ENCODE results near the gene TIMP3.

The TIMP3 gene

DNA sequence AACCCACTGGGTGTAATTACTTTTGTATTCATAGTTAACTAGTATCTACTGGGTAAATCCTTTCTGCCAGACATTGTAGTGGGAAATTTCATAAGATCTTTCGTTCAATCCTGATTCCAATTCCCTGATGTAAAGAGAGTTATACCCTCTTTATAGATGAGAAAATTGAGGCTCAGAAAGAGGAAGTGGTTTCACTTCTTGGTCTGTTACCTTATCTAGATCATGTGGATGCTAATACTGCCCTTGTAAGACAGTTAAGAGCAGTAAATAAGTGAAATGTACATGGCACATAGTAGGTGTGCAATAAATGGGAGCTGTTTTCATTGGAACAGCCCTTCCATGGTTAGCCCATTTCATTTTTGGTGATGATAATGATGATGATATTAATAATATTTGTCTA lies 46.7 kb downstream of the TIMP3 start:
- Histone ChIP-seq H3K18ac (ENCODE audit: low read depth in 1 of 2, low read length in 2 of 2) (no peak overlapping the region), H3K4ac (ENCODE audit: low read depth in 1 of 2, low read length in 2 of 2) (no peak overlapping the region), H3K4me3 (ENCODE audit: insufficient read depth in 1 of 2, low read depth in 1 of 2, low read length in 2 of 2) (no peak overlapping the region), H3K79me1 (replicated peaks; ENCODE audit: low read length, poor library complexity, severe bottlenecking) (no peaks in the 10 kb centered on the region), H3K36me3 (ENCODE audit: control insufficient read depth in 1 of 2, insufficient read depth in 2 of 2, low read depth in 1 of 2, low read length in 2 of 2) (peaks cover 0 to 76% of the 10 kb centered on the region in 2 experiments), H3K4me2 (ENCODE audit: low read length, poor library complexity, severe bottlenecking) (no peak overlapping the region), H2AFZ (ENCODE audit: low read depth, low read length) (no peak overlapping the region), H3K23ac (ENCODE audit: low read length in 2 of 2) (no peak overlapping the region), H3K9me3 (ENCODE audit: control insufficient read depth, low read length) (no peaks in the 10 kb centered on the region), H2AK5ac (ENCODE audit: low read length, severe bottlenecking) (no peak overlapping the region), H3K4me1 (ENCODE audit: control insufficient read depth, insufficient read depth, low read depth, low read length) (no peaks in the 10 kb centered on the region), H3K27ac (ENCODE audit: low read length, poor library complexity, severe bottlenecking) (no peak overlapping the region), H2BK12ac (ENCODE audit: low read length in 2 of 2) (no peak overlapping the region), H4K91ac (ENCODE audit: low read length) (no peak overlapping the region), H4K8ac (ENCODE audit: low read length) (no peak overlapping the region), H2BK5ac (ENCODE audit: low read depth, low read length, poor library complexity, severe bottlenecking) (no peak overlapping the region), H3K9ac (ENCODE audit: low read length) (no peak overlapping the region), H3K27me3 (ENCODE audit: control insufficient read depth in 1 of 2, insufficient read depth in 1 of 2, low read length in 2 of 2) (no peaks in the 10 kb centered on the region), H2BK120ac (ENCODE audit: low read depth, low read length) (no peak overlapping the region), H2BK15ac (ENCODE audit: low read depth, poor library complexity, severe bottlenecking) (no peak overlapping the region), H3K14ac (ENCODE audit: low read length in 2 of 2) (no peak overlapping the region)
- DNase-seq: no peak
- no CpG with 5 or more reads among the region's 1 CpG for WGBS

DNA sequence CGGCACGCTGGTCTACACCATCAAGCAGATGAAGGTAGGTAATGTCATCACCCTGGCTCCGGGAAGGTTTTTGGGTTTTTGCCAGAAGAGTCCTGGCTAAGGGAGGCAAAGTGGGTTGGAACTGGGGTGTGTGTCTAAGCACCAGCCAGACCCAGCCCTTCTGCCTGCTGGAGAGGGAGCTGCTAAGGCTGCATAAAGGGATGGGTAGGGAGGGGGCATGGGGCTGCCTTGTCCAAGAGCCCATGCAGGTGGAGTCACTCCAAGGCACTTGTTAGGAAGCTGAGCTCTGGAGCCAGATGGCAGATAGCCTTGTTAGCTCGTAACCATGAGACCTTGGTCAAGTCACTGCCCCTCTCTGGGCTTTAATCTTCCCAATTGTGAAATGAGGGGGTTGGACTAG lies 48.0 kb downstream of the TIMP3 start:
- Histone ChIP-seq H3K79me1 (replicated peaks; ENCODE audit: low read length, poor library complexity, severe bottlenecking) (no peaks in the 10 kb centered on the region), H4K8ac (ENCODE audit: low read length) (no peak overlapping the region), H2BK5ac (ENCODE audit: low read depth, low read length, poor library complexity, severe bottlenecking) (no peak overlapping the region), H3K4me3 (ENCODE audit: insufficient read depth in 1 of 2, low read depth in 1 of 2, low read length in 2 of 2) (no peak overlapping the region), H3K27me3 (ENCODE audit: control insufficient read depth in 1 of 2, insufficient read depth in 1 of 2, low read length in 2 of 2) (no peaks in the 10 kb centered on the region), H3K18ac (ENCODE audit: low read depth in 1 of 2, low read length in 2 of 2) (no peak overlapping the region), H3K9me3 (ENCODE audit: control insufficient read depth, low read length) (no peaks in the 10 kb centered on the region), H3K36me3 (ENCODE audit: control insufficient read depth in 1 of 2, insufficient read depth in 2 of 2, low read depth in 1 of 2, low read length in 2 of 2) (peaks cover 0 to 76% of the 10 kb centered on the region in 2 experiments), H3K27ac (ENCODE audit: low read length, poor library complexity, severe bottlenecking) (no peak overlapping the region), H3K9ac (ENCODE audit: low read length) (no peak overlapping the region), H3K4ac (ENCODE audit: low read depth in 1 of 2, low read length in 2 of 2) (no peak overlapping the region), H2BK15ac (ENCODE audit: low read depth, poor library complexity, severe bottlenecking) (no peak overlapping the region), H3K14ac (ENCODE audit: low read length in 2 of 2) (no peak overlapping the region), H2BK12ac (ENCODE audit: low read length in 2 of 2) (no peak overlapping the region), H3K23ac (ENCODE audit: low read length in 2 of 2) (no peak overlapping the region), H3K4me2 (ENCODE audit: low read length, poor library complexity, severe bottlenecking) (no peak overlapping the region), H3K4me1 (ENCODE audit: control insufficient read depth, insufficient read depth, low read depth, low read length) (no peaks in the 10 kb centered on the region), H4K91ac (ENCODE audit: low read length) (no peak overlapping the region), H2AK5ac (ENCODE audit: low read length, severe bottlenecking) (no peak overlapping the region), H2BK120ac (ENCODE audit: low read depth, low read length) (no peak overlapping the region), H2AFZ (ENCODE audit: low read depth, low read length) (no peak overlapping the region)
- DNase-seq: no peak
- WGBS: 93% methylated on average over 4 of the region's 4 CpGs

DNA sequence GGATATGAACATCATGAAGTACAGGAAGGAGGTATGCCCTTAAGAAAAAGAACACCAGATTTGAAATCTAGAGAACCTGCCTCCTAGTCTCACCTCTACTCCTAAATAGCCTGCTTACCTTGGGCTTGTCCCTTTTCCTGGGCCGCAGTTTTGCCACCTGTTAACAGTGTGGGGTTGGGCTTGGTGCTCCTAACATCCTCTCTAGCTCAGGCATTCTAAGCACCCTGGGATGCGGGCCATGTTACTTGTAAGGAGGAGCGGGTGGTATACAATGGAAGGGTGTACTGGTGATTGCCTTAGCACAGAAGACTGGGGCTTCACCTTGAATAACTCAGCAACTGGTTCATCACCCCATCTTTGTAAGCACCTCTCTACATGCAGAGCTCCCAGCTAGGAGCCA lies 48.7 kb downstream of the TIMP3 start:
- no peak overlapping the region for H2AK5ac ChIP-seq (ENCODE audit: low read length, severe bottlenecking)
- H3K4me2 ChIP-seq (ENCODE audit: low read length, poor library complexity, severe bottlenecking): no peak overlapping the region
- no peaks in the 10 kb centered on the region for H3K79me1 ChIP-seq (replicated peaks; ENCODE audit: low read length, poor library complexity, severe bottlenecking)
- no peak overlapping the region for H4K91ac ChIP-seq (ENCODE audit: low read length)
- no peak overlapping the region for H2AFZ ChIP-seq (ENCODE audit: low read depth, low read length)
- H3K9me3 ChIP-seq (ENCODE audit: control insufficient read depth, low read length): no peaks in the 10 kb centered on the region
- H3K27me3 ChIP-seq (ENCODE audit: control insufficient read depth in 1 of 2, insufficient read depth in 1 of 2, low read length in 2 of 2): no peaks in the 10 kb centered on the region
- peak; percentile 9 for DNase-seq
- no peak overlapping the region for H2BK120ac ChIP-seq (ENCODE audit: low read depth, low read length)
- H3K4me1 ChIP-seq (ENCODE audit: control insufficient read depth, insufficient read depth, low read depth, low read length): no peaks in the 10 kb centered on the region
- no peak overlapping the region for H3K14ac ChIP-seq (ENCODE audit: low read length in 2 of 2)
- H2BK12ac ChIP-seq (ENCODE audit: low read length in 2 of 2): no peak overlapping the region
- H2BK15ac ChIP-seq (ENCODE audit: low read depth, poor library complexity, severe bottlenecking): no peak overlapping the region
- no peak overlapping the region for H3K18ac ChIP-seq (ENCODE audit: low read depth in 1 of 2, low read length in 2 of 2)
- peaks cover 0 to 83% of the 10 kb centered on the region in 2 experiments for H3K36me3 ChIP-seq (ENCODE audit: control insufficient read depth in 1 of 2, insufficient read depth in 2 of 2, low read depth in 1 of 2, low read length in 2 of 2)
- H3K4me3 ChIP-seq (ENCODE audit: insufficient read depth in 1 of 2, low read depth in 1 of 2, low read length in 2 of 2): no peak overlapping the region
- no peak overlapping the region for H2BK5ac ChIP-seq (ENCODE audit: low read depth, low read length, poor library complexity, severe bottlenecking)
- no peak overlapping the region for H3K23ac ChIP-seq (ENCODE audit: low read length in 2 of 2)
- H4K8ac ChIP-seq (ENCODE audit: low read length): no peak overlapping the region
- WGBS: 100% methylated on average over 1 of the region's 3 CpGs
- H3K4ac ChIP-seq (ENCODE audit: low read depth in 1 of 2, low read length in 2 of 2): no peak overlapping the region
- no peak overlapping the region for H3K27ac ChIP-seq (ENCODE audit: low read length, poor library complexity, severe bottlenecking)
- no peak overlapping the region for H3K9ac ChIP-seq (ENCODE audit: low read length)

DNA sequence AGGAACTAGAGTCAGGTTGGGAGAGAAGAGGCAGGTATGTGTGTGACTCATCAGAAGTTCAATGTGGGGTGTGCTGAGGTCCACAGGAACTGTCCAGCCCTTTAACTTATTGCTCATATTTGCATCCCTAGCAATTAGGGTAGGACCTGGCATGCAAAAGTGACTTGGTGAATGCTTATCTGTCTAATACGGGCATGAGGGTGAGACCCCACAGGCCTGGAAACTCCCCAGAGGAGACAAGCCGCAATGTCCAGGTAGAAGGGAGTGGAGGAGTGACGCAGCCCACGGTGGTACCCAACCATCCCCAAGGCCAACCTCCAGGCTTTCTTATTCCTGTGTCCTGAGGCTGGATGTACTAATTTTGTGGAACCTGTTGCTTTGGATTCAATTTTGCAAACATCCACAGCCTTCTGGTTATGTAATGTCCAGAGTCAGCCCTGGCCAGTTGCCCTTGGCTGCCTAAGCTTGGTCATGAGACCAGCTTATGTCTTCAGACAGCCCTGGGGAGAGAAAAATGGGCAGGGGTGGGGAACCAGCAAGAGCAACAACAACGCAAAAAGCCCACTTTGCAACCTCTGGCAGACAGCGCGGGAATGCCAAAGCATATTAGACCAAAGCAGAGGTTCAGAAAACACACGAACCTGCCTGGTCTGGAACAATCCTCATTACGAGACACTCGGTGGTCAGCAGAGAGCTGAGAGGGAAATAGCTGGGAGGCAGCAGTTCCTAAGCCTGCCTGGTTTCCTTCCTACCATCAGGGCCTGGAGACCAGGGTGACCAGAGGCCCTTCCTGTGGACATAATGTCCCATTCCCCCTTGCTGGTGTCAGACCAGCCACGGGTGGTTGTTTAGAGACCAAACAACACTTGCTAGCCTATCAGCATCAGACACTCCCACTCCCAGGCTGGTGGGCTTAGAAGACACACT lies 49.3 kb downstream of the TIMP3 start:
- H2BK15ac ChIP-seq (ENCODE audit: low read depth, poor library complexity, severe bottlenecking): peak overlapping the region; percentile 33
- H3K4me1 ChIP-seq (ENCODE audit: control insufficient read depth, insufficient read depth, low read depth, low read length): no peaks in the 10 kb centered on the region
- H3K14ac ChIP-seq (ENCODE audit: low read length in 2 of 2): no peak overlapping the region
- DNase-seq: peak; percentile 32
- H2BK120ac ChIP-seq (ENCODE audit: low read depth, low read length): no peak overlapping the region
- no peak overlapping the region for H2BK5ac ChIP-seq (ENCODE audit: low read depth, low read length, poor library complexity, severe bottlenecking)
- H3K27ac ChIP-seq (ENCODE audit: low read length, poor library complexity, severe bottlenecking): no peak overlapping the region
- no peak overlapping the region for H2AK5ac ChIP-seq (ENCODE audit: low read length, severe bottlenecking)
- H3K4me3 ChIP-seq (ENCODE audit: insufficient read depth in 1 of 2, low read depth in 1 of 2, low read length in 2 of 2): no peak overlapping the region
- peaks cover 0 to 85% of the 10 kb centered on the region in 2 experiments for H3K36me3 ChIP-seq (ENCODE audit: control insufficient read depth in 1 of 2, insufficient read depth in 2 of 2, low read depth in 1 of 2, low read length in 2 of 2)
- WGBS: 95% methylated on average over 9 of the region's 11 CpGs
- H3K27me3 ChIP-seq (ENCODE audit: control insufficient read depth in 1 of 2, insufficient read depth in 1 of 2, low read length in 2 of 2): no peaks in the 10 kb centered on the region
- peak overlapping the region; percentile 27 to 85 for H2BK12ac ChIP-seq (ENCODE audit: low read length in 2 of 2)
- H3K79me1 ChIP-seq (replicated peaks; ENCODE audit: low read length, poor library complexity, severe bottlenecking): no peaks in the 10 kb centered on the region
- H3K18ac ChIP-seq (ENCODE audit: low read depth in 1 of 2, low read length in 2 of 2): peak overlapping the region; percentile 7 to 47
- H2AFZ ChIP-seq (ENCODE audit: low read depth, low read length): no peak overlapping the region
- H4K91ac ChIP-seq (ENCODE audit: low read length): peak overlapping the region; percentile 34
- no peak overlapping the region for H3K23ac ChIP-seq (ENCODE audit: low read length in 2 of 2)
- H3K9me3 ChIP-seq (ENCODE audit: control insufficient read depth, low read length): no peaks in the 10 kb centered on the region
- H3K4me2 ChIP-seq (ENCODE audit: low read length, poor library complexity, severe bottlenecking): no peak overlapping the region
- H3K9ac ChIP-seq (ENCODE audit: low read length): peak overlapping the region; percentile 34
- H3K4ac ChIP-seq (ENCODE audit: low read depth in 1 of 2, low read length in 2 of 2): no peak overlapping the region
- H4K8ac ChIP-seq (ENCODE audit: low read length): peak overlapping the region; percentile 38
